AG10803 (cell line): ENCODE measurements around the gene CTSC.
A peak's percentile ranks its signal among the peaks of the same experiment; 100 is the strongest.

ENCODE experiments used
- DNase-seq: peaks from one replicate; pipeline ENCODE4 v3.0.0; 2010; ENCODE audit warnings: low read depth
- H3K4me3 ChIP-seq: 2 replicates; pipeline ENCODE4 v1.5.1; 2011; ENCODE audit warnings: mild to moderate bottlenecking, low read length, control low read depth
- TF ChIP-seq, protein P1 (sequence below): conservative IDR thresholded peaks from 2 replicates; pipeline ENCODE4 v1.5.1; 2011; ENCODE audit warnings: mild to moderate bottlenecking, low read length, control low read depth, inconsistent platforms

CTSC gene

DNA sequence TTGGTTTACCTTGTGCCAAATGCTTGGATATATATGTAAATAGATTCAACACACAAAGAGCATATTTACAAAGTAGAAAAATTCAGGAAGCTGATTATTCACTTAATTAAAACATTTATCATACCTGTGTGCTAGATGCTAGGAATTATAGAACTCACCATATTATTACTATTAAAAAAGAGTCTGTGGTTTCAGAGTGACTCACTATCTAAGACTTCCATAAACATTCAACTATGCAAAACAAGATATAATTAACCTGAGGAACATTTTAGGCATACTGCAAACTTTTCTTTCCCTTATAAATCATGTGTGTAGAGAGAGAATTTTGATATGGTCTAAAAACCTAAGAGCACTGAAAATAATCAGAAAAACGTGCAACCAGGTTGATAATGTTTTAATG, 27.3 kb downstream of the CTSC start:
- peak; percentile 18 for DNase-seq
- TF ChIP-seq, protein P1, sequence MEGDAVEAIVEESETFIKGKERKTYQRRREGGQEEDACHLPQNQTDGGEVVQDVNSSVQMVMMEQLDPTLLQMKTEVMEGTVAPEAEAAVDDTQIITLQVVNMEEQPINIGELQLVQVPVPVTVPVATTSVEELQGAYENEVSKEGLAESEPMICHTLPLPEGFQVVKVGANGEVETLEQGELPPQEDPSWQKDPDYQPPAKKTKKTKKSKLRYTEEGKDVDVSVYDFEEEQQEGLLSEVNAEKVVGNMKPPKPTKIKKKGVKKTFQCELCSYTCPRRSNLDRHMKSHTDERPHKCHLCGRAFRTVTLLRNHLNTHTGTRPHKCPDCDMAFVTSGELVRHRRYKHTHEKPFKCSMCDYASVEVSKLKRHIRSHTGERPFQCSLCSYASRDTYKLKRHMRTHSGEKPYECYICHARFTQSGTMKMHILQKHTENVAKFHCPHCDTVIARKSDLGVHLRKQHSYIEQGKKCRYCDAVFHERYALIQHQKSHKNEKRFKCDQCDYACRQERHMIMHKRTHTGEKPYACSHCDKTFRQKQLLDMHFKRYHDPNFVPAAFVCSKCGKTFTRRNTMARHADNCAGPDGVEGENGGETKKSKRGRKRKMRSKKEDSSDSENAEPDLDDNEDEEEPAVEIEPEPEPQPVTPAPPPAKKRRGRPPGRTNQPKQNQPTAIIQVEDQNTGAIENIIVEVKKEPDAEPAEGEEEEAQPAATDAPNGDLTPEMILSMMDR, result no peak
- no peak overlapping the region for H3K4me3 ChIP-seq

DNA sequence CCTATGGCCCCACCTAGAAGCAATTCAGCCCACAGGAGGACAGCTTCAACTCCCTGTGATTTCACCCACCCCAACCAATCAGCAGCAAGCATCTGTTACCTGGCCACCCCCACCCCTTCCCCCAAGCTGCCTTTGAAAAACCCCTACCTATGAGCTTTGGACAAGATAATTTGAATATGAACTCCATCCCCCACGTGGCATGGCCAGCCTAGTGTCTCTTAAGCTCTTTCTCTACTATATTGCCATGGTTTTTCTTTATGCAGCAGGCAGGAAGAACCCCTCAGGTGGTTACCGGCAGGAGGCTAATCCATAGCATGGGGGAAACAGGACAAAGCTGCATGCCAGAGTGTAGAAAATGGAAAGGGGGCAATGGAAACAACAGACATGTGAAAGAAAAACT, 29.0 kb downstream of the CTSC start:
- DNase-seq, result no peak
- TF ChIP-seq, protein P1, result no peak
- no peak overlapping the region for H3K4me3 ChIP-seq

DNA sequence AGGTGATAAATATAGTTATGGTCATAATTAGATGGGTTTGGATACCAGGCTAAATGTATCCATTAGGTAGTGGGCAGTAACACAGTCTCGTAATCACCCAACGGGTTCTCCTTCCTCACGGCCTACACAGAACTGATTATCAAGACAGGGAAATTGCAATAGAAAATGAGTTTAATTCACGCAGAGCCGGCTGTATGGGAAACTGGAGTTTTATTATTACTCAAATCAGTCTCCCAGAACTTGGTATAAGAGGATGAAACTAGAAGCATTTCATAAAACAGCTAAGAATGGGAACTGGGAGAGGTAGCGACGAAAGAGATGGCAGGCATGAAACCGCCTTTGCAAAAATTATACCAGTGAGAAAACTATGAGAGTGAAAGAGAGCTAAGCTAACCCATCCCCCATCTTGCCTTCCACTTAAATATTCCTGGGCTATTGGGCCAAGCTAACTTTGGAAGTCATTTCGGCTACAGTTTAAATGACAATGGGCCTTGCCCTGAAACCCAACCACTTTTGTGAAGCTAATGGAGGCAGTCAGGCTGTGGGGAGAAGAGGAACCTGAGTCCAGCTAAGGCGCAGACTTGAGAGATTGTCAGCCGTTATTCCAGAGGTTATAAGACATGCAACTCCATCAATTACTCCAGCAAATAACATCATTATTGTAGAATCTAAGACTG, 29.6 kb downstream of the CTSC start:
- no peak overlapping the region for H3K4me3 ChIP-seq

DNA sequence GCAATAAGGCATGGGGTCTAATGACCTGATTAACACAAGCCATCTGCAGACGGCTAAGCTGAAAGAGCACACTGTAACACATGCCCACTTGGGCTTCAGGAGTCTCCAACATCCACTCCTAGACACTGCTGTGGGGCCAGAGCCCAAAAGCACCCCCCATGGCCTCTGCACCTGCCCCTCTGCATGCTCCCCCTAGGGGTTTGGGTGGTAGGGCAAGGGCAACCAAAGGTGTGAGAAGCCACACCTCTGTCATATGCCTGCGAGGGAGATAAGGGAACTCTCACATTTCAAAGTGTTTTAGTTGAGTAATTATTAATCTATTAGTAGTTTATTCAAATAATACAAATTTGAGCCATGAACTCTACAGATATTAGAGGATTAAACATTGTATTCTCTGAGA, 30.8 kb downstream of the CTSC start:
- no peak overlapping the region for H3K4me3 ChIP-seq
- no peak for DNase-seq
- TF ChIP-seq, protein P1, result no peak

More for the DNA sequence above, 29.6 kb downstream of the CTSC start:
- TF ChIP-seq, protein P1, result no peak
- DNase-seq, result no peak

DNA sequence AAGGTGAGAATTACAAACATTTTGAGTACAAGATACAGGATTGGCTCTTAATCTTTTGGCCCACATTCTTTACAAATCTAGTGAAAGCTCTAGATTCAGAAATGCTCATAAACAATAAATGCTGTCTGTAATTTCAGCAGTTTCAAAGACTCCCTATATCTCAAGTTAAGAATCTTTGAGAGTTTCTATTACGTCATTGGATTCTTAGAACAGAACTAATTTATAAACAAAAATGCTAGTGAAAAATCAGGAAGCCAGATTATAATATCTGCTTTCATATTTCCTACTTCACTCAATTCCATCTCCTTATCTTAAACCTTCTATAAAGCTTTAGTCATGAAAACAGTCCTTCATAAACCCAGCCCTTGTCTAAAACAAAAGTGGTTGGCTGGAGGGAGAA, 32.1 kb downstream of the CTSC start:
- no peak for DNase-seq
- TF ChIP-seq, protein P1, result no peak

DNA sequence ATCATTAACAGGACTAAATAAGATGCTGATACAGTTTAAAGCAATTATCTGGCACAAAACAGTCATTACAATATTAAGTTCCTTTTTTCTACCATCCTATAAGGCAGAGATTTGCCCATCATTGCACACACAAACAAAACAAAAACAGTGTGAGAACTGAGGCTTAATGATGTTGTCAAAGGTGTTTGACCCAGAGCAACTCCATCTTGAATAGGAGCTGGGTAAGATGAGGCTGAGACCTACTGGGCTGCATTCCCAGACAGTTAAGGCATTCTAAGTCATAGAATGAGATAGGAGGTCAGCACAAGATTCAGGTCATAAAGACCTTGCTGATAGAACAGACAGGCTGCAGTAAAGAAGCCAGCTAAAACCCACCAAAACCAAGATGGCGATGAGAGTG, 33.2 kb downstream of the CTSC start:
- no peak overlapping the region for H3K4me3 ChIP-seq
- no peak for DNase-seq
- TF ChIP-seq, protein P1, result no peak

More for the DNA sequence above, 32.1 kb downstream of the CTSC start:
- H3K4me3 ChIP-seq, result no peak overlapping the region

DNA sequence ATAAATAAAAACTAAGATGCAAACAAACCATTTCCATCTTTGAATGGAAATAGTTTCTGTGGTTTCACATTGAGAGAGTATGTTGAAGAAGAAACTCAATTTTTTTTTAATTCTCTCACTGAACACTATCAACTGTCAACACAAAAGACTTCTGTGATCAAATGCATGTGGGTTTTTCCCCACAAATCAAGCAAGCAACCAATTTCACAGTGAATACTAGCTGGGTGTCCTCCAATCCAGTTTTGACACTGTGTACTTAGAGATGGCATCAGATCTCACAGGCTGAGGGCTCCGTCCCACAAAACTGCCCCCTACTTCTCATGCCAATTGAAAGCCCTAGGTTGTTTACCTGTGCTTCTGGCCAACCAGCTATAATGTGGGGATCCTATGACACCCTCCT, 34.5 kb downstream of the CTSC start:
- H3K4me3 ChIP-seq, result no peak overlapping the region
- TF ChIP-seq, protein P1, result no peak
- DNase-seq, result no peak
